D721Med (cell line): ENCODE measurements around the gene ERMP1.

ENCODE experiments used
- DNase-seq: peaks from one replicate; pipeline ENCODE4 v3.0.0; 2011; ENCODE audit warnings: low spot score; ENCODE audit not compliant: insufficient read length
- FAIRE-seq: peaks from 2 replicates; lab custom pipeline; 2011; peaks lifted over from hg19 to GRCh38; lab: Jason Lieb, UNC
- TF ChIP-seq, protein P1 (sequence below): IDR thresholded peaks from 2 replicates; pipeline ENCODE4 v1.5.1; 2012; ENCODE audit warnings: mild to moderate bottlenecking, control low read depth; ENCODE audit not compliant: insufficient read depth; ENCODE audit errors: missing control alignments

The ERMP1 gene

GRCh38 chr9:5819174-5819573 is 13.7 kb downstream of the ERMP1 start:
- TF ChIP-seq, protein P1, sequence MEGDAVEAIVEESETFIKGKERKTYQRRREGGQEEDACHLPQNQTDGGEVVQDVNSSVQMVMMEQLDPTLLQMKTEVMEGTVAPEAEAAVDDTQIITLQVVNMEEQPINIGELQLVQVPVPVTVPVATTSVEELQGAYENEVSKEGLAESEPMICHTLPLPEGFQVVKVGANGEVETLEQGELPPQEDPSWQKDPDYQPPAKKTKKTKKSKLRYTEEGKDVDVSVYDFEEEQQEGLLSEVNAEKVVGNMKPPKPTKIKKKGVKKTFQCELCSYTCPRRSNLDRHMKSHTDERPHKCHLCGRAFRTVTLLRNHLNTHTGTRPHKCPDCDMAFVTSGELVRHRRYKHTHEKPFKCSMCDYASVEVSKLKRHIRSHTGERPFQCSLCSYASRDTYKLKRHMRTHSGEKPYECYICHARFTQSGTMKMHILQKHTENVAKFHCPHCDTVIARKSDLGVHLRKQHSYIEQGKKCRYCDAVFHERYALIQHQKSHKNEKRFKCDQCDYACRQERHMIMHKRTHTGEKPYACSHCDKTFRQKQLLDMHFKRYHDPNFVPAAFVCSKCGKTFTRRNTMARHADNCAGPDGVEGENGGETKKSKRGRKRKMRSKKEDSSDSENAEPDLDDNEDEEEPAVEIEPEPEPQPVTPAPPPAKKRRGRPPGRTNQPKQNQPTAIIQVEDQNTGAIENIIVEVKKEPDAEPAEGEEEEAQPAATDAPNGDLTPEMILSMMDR, result no peak
- no peak for DNase-seq
- no peak for FAIRE-seq

DNA sequence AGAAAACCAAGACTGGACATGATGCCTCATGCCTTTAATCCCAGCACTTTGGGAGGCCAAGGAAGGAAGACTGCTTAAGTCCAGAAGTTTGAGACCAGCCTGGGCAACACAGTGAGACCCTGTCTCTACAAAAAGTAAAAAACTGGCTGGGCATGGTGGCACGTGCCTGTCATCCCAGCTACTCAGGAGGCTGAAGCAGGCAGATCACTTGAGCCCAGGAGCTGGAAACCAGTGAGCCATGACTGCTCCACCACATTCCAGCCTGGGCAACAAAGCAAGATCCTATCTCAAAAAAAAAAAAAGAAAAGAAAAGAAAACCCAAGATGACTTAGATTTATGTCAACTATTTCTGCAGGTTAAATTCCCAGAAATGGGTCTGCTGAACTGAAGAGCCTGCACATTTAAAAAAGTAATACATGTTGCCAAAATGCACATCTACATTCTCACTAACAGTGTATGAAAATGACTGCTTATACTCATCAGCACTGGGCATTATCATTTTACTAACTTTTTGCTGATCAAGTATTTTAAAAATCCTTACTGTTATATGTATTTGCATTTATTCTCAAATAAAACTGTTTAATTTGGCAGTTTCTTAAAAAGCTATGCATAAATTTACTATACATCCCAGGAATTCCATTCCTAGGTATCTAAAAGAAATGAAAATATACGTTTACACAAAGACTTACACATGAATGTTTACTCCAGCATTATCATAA is 14.3 kb downstream of the ERMP1 start:
- TF ChIP-seq, protein P1, result no peak
- DNase-seq (no peak), FAIRE-seq (no peak)

DNA sequence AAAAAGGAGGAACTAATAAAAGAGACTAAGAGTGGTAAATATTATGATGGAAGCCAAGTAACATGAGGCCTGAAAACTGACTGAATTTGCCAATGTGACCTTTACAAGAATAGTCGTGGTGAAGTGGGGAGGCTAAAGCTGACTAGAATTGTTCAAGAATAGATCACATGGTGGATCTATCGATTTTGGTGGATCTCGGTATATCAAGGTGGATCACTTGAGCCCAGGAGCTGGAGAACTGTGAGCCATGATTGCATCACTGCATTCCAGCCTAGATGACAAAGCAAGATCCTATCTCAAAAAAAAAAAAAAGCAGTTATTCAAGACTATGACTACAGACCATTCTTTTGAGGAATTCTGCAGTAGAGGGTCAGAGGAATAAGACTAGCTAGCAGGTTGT is 15.1 kb downstream of the ERMP1 start:
- TF ChIP-seq, protein P1, result no peak
- DNase-seq, result no peak
- no peak for FAIRE-seq

GRCh38 chr9:5815461-5815860 is 17.5 kb downstream of the ERMP1 start:
- FAIRE-seq (no peak), DNase-seq (no peak)

GRCh38 chr9:5813824-5814223 is 19.1 kb downstream of the ERMP1 start:
- no peak for DNase-seq
- no peak for FAIRE-seq
- TF ChIP-seq, protein P1, result no peak

More at GRCh38 chr9:5815461-5815860, 17.5 kb downstream of the ERMP1 start:
- TF ChIP-seq, protein P1, result no peak

GRCh38 chr9:5811751-5812150 is 21.2 kb downstream of the ERMP1 start:
- DNase-seq (no peak), FAIRE-seq (no peak)
- TF ChIP-seq, protein P1, result no peak

GRCh38 chr9:5805478-5805877 is 27.4 kb downstream of the ERMP1 start:
- TF ChIP-seq, protein P1, result no peak
- no peak for DNase-seq

More at GRCh38 chr9:5805478-5805877, 27.4 kb downstream of the ERMP1 start:
- FAIRE-seq, result no peak
